GM12892 (cell line): ENCODE results near the gene TMPRSS7. TPM values are rescaled to one million over a fixed set of nuclear protein-coding genes. Genes with fewer than 3 reads are reported as not detected.

Experiments used
- DNase-seq: peaks from one replicate; pipeline ENCODE4 v3.0.0; 2011; ENCODE audit not compliant: insufficient read length
- FAIRE-seq: peaks from 2 replicates; lab custom pipeline; 2011; peaks lifted over from hg19 to GRCh38; lab: Jason Lieb, UNC
- POLR2A ChIP-seq: IDR thresholded peaks from 2 replicates; pipeline ENCODE4 v1.6.1; 2011; ENCODE audit warnings: low read depth, low read length, control low read depth
- POLR2AphosphoS5 ChIP-seq: IDR thresholded peaks from 2 replicates; pipeline ENCODE4 v1.6.1; 2011; ENCODE audit warnings: low read depth, low read length, control low read depth
- TAF1 ChIP-seq: IDR thresholded peaks from 2 replicates; pipeline ENCODE4 v1.6.1; 2011; ENCODE audit warnings: low read depth, mild to moderate bottlenecking, control low read depth, low read length, borderline replicate concordance
- polyA plus RNA-seq: library from polyadenylated mRNA; unstranded; fragments of >200 nt; gene quantifications from one replicate; pipeline ENCODE4 v1.2.1, GENCODE V29; 2012; ENCODE audit warnings: missing spikeins, inconsistent platforms; ENCODE audit not compliant: missing spikeins

The TMPRSS7 gene
- not detected for polyA plus RNA-seq

GRCh38 chr3:112034436-112034835 is at the start of gene TMPRSS7:
Gene TMPRSS7 (plus strand): TSS chr3:112034736. CDS start chr3:112034846, 110 bp downstream.
- FAIRE-seq (no peak), DNase-seq (no peak)
- TF ChIP-seq TAF1 (no peak), POLR2AphosphoS5 (no peak), POLR2A (no peak)

GRCh38 chr3:111986800-111987199 is 47.7 kb upstream of the TMPRSS7 start:
- FAIRE-seq (peak; percentile 38), DNase-seq (no peak)
- TF ChIP-seq POLR2A (no peak), POLR2AphosphoS5 (no peak), TAF1 (no peak)

- FAIRE-seq (peak; percentile 89), DNase-seq (no peak)
- TF ChIP-seq POLR2A, result no peak
- TF ChIP-seq TAF1, result no peak
- TF ChIP-seq POLR2AphosphoS5, result no peak
Observed at GRCh38 chr3:111989061-111989678, 45.4 kb upstream of the TMPRSS7 start.

- DNase-seq (no peak), FAIRE-seq (no peak)
- TF ChIP-seq POLR2AphosphoS5 (no peak), TAF1 (no peak), POLR2A (no peak)
Observed at GRCh38 chr3:111993038-111993437, 41.5 kb upstream of the TMPRSS7 start.

GRCh38 chr3:111998636-111999483 is 35.7 kb upstream of the TMPRSS7 start, which contains the start of gene TAGLN3:
Gene TAGLN3 (plus strand): TSS chr3:111998922. CDS start chr3:111999423, 501 bp downstream.
- no peak for FAIRE-seq
- TF ChIP-seq POLR2AphosphoS5, result no peak
- TF ChIP-seq POLR2A, result no peak
- TF ChIP-seq TAF1, result no peak
- no peak for DNase-seq

GRCh38 chr3:111999484-112000324 is 34.8 kb upstream of the TMPRSS7 start:
- TF ChIP-seq POLR2A (no peak), POLR2AphosphoS5 (no peak), TAF1 (no peak)
- FAIRE-seq, result no peak
- DNase-seq, result no peak

- no peak for FAIRE-seq
- TF ChIP-seq POLR2A, result no peak
- no peak for TF ChIP-seq POLR2AphosphoS5
- no peak for TF ChIP-seq TAF1
- no peak for DNase-seq
Observed at GRCh38 chr3:112000367-112000771, 34.2 kb upstream of the TMPRSS7 start.

GRCh38 chr3:112000966-112001365 is 33.6 kb upstream of the TMPRSS7 start:
- no peak for FAIRE-seq
- TF ChIP-seq POLR2AphosphoS5 (no peak), POLR2A (no peak), TAF1 (no peak)
- DNase-seq, result no peak

GRCh38 chr3:112001526-112001925 is 33.0 kb upstream of the TMPRSS7 start:
- FAIRE-seq, result no peak
- no peak for DNase-seq
- TF ChIP-seq POLR2A (no peak), TAF1 (no peak), POLR2AphosphoS5 (no peak)

- TF ChIP-seq POLR2AphosphoS5, result no peak
- TF ChIP-seq TAF1, result no peak
- TF ChIP-seq POLR2A, result no peak
- DNase-seq (no peak), FAIRE-seq (no peak)
Observed at GRCh38 chr3:112002096-112002971, 32.2 kb upstream of the TMPRSS7 start.
